ENCODE measurements around the gene KREMEN2. TPM values are rescaled to one million over a fixed set of nuclear protein-coding genes. Genes with fewer than 3 reads are reported as not detected.
A peak's percentile ranks its signal among the peaks of the same experiment; 100 is the strongest.

The KREMEN2 gene
- total and polyA plus RNA-seq, 2 of the 13 experiments (the other 11 are each of a cell fraction or from before 2014, with no cell fraction given) = 0.48 to 1.2 TPM

- no peak for TF ChIP-seq PREB (CRISPR knock-in tag; IDR thresholded peaks at IDR 0.05)
- TF ChIP-seq MXI1 (IDR thresholded peaks at IDR 0.05; ENCODE audit: borderline replicate concordance, low read depth, low read length) = no peak
- no peak for TF ChIP-seq RARG (CRISPR knock-in tag; IDR thresholded peaks at IDR 0.05; ENCODE audit: low read depth)
- TF ChIP-seq ZNF513 (CRISPR knock-in tag; conservative IDR thresholded peaks at IDR 0.05) = no peak
- TF ChIP-seq ZHX2 (IDR thresholded peaks at IDR 0.05; ENCODE audit: low read depth) = no peak
- no peak for TF ChIP-seq ZHX2 (CRISPR knock-in tag; IDR thresholded peaks at IDR 0.05; ENCODE audit: borderline replicate concordance)
- no peak for TF ChIP-seq ZNF337 (CRISPR knock-in tag; IDR thresholded peaks at IDR 0.05; ENCODE audit: borderline replicate concordance, low read depth)
- TF ChIP-seq ISX (CRISPR knock-in tag; conservative IDR thresholded peaks at IDR 0.05) = no peak
- TF ChIP-seq ZNF101 (CRISPR knock-in tag; IDR thresholded peaks at IDR 0.05; ENCODE audit: borderline replicate concordance, low read depth) = no peak
- no peak for TF ChIP-seq ZBTB42 (CRISPR knock-in tag; IDR thresholded peaks at IDR 0.05)
- TF ChIP-seq, protein P1, sequence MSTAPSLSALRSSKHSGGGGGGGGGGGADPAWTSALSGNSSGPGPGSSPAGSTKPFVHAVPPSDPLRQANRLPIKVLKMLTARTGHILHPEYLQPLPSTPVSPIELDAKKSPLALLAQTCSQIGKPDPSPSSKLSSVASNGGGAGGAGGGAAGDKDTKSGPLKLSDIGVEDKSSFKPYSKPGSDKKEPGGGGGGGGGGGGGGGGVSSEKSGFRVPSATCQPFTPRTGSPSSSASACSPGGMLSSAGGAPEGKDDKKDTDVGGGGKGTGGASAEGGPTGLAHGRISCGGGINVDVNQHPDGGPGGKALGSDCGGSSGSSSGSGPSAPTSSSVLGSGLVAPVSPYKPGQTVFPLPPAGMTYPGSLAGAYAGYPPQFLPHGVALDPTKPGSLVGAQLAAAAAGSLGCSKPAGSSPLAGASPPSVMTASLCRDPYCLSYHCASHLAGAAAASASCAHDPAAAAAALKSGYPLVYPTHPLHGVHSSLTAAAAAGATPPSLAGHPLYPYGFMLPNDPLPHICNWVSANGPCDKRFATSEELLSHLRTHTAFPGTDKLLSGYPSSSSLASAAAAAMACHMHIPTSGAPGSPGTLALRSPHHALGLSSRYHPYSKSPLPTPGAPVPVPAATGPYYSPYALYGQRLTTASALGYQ (CRISPR knock-in tag; IDR thresholded peaks at IDR 0.05) = peak; percentile 57; the same call in 1 of the 2 replicates
- TF ChIP-seq, protein P2, sequence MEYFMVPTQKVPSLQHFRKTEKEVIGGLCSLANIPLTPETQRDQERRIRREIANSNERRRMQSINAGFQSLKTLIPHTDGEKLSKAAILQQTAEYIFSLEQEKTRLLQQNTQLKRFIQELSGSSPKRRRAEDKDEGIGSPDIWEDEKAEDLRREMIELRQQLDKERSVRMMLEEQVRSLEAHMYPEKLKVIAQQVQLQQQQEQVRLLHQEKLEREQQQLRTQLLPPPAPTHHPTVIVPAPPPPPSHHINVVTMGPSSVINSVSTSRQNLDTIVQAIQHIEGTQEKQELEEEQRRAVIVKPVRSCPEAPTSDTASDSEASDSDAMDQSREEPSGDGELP (IDR thresholded peaks at IDR 0.05; ENCODE audit: borderline replicate concordance, low read depth) = no peak
- TF ChIP-seq POGK (CRISPR knock-in tag; conservative IDR thresholded peaks at IDR 0.05) = no peak
- no peak; the same call in 1 of the 2 replicates for TF ChIP-seq ZNF709 (CRISPR knock-in tag; IDR thresholded peaks at IDR 0.05)
Observed at GRCh38 chr16:2969545-2970521, 5.8 kb downstream of the KREMEN2 start (continued).

Data from HepG2 (cell line).